ENCODE results near the gene EFCAB6. TPM values are rescaled to one million over a fixed set of nuclear protein-coding genes. Genes with fewer than 3 reads are reported as not detected.

EFCAB6 gene
- total and polyA plus RNA-seq, 4 donors, result 0.14 to 2.1 (median 0.53) TPM

DNA sequence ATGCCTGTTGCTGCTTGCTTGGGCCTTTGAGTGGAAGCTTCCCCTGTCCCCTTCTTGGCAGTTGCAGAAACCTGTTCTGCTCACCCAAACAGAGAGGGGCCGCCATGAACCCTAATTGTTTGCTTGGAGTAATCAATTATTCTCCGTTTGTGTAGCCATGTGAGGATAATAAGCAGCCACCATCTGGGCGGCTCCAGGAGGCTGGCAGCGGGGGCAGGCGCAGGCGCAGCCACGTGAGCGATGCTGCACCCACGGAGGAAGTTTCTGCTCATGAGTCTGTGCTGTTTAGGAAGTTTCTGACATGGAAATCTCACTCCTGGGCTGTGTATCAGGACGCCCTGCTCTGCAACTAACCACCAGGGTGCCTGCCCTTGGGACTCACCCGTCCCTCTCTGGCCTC lies 310.2 kb downstream of the EFCAB6 start:
- 79% methylated on average over 11 of the region's 11 CpGs for WGBS
- no peak for DNase-seq (ENCODE audit: low spot score)
- no peaks in the 10 kb centered on the region for H3K9me3 ChIP-seq (ENCODE audit: control insufficient read depth in 4 of 4, low read length in 3 of 4)
- no peaks in the 10 kb centered on the region for H3K4me1 ChIP-seq (ENCODE audit: control insufficient read depth in 4 of 4, insufficient read depth in 4 of 4, low read length in 3 of 4)
- no peak overlapping the region for H3K27ac ChIP-seq (ENCODE audit: low read depth in 1 of 2, low read length in 2 of 2)
- peaks cover 4 to 30% (median 8%) of the 10 kb centered on the region in 4 donors for H3K36me3 ChIP-seq (ENCODE audit: control insufficient read depth in 4 of 4, insufficient read depth in 3 of 4, low read depth in 1 of 4, low read length in 3 of 4)
- no peaks in the 10 kb centered on the region for H3K27me3 ChIP-seq (ENCODE audit: control insufficient read depth in 4 of 4, insufficient read depth in 4 of 4, low read length in 3 of 4)
- H3K4me3 ChIP-seq (ENCODE audit: low read depth in 1 of 3, low read length in 3 of 3), result no peak overlapping the region
- no peak overlapping the region for H3K9ac ChIP-seq (ENCODE audit: low read depth in 1 of 2, low read length in 2 of 2)
- TF ChIP-seq, protein P1, sequence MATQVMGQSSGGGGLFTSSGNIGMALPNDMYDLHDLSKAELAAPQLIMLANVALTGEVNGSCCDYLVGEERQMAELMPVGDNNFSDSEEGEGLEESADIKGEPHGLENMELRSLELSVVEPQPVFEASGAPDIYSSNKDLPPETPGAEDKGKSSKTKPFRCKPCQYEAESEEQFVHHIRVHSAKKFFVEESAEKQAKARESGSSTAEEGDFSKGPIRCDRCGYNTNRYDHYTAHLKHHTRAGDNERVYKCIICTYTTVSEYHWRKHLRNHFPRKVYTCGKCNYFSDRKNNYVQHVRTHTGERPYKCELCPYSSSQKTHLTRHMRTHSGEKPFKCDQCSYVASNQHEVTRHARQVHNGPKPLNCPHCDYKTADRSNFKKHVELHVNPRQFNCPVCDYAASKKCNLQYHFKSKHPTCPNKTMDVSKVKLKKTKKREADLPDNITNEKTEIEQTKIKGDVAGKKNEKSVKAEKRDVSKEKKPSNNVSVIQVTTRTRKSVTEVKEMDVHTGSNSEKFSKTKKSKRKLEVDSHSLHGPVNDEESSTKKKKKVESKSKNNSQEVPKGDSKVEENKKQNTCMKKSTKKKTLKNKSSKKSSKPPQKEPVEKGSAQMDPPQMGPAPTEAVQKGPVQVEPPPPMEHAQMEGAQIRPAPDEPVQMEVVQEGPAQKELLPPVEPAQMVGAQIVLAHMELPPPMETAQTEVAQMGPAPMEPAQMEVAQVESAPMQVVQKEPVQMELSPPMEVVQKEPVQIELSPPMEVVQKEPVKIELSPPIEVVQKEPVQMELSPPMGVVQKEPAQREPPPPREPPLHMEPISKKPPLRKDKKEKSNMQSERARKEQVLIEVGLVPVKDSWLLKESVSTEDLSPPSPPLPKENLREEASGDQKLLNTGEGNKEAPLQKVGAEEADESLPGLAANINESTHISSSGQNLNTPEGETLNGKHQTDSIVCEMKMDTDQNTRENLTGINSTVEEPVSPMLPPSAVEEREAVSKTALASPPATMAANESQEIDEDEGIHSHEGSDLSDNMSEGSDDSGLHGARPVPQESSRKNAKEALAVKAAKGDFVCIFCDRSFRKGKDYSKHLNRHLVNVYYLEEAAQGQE (IDR thresholded peaks at IDR 0.05), result no peak
- TF ChIP-seq RAD21 (IDR thresholded peaks at IDR 0.05) (no peak), HNF4A (conservative IDR thresholded peaks at IDR 0.05) (no peak), SP1 (IDR thresholded peaks at IDR 0.05) (no peak), JUND (IDR thresholded peaks at IDR 0.05) (no peak), EGR1 (IDR thresholded peaks at IDR 0.05; ENCODE audit: low read depth in 2 of 2) (no peak)
- TF ChIP-seq, protein P2, sequence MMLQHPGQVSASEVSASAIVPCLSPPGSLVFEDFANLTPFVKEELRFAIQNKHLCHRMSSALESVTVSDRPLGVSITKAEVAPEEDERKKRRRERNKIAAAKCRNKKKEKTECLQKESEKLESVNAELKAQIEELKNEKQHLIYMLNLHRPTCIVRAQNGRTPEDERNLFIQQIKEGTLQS (IDR thresholded peaks at IDR 0.05), result no peak
- TF ChIP-seq, protein P3, sequence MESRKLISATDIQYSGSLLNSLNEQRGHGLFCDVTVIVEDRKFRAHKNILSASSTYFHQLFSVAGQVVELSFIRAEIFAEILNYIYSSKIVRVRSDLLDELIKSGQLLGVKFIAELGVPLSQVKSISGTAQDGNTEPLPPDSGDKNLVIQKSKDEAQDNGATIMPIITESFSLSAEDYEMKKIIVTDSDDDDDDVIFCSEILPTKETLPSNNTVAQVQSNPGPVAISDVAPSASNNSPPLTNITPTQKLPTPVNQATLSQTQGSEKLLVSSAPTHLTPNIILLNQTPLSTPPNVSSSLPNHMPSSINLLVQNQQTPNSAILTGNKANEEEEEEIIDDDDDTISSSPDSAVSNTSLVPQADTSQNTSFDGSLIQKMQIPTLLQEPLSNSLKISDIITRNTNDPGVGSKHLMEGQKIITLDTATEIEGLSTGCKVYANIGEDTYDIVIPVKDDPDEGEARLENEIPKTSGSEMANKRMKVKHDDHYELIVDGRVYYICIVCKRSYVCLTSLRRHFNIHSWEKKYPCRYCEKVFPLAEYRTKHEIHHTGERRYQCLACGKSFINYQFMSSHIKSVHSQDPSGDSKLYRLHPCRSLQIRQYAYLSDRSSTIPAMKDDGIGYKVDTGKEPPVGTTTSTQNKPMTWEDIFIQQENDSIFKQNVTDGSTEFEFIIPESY (IDR thresholded peaks at IDR 0.05), result no peak

DNA sequence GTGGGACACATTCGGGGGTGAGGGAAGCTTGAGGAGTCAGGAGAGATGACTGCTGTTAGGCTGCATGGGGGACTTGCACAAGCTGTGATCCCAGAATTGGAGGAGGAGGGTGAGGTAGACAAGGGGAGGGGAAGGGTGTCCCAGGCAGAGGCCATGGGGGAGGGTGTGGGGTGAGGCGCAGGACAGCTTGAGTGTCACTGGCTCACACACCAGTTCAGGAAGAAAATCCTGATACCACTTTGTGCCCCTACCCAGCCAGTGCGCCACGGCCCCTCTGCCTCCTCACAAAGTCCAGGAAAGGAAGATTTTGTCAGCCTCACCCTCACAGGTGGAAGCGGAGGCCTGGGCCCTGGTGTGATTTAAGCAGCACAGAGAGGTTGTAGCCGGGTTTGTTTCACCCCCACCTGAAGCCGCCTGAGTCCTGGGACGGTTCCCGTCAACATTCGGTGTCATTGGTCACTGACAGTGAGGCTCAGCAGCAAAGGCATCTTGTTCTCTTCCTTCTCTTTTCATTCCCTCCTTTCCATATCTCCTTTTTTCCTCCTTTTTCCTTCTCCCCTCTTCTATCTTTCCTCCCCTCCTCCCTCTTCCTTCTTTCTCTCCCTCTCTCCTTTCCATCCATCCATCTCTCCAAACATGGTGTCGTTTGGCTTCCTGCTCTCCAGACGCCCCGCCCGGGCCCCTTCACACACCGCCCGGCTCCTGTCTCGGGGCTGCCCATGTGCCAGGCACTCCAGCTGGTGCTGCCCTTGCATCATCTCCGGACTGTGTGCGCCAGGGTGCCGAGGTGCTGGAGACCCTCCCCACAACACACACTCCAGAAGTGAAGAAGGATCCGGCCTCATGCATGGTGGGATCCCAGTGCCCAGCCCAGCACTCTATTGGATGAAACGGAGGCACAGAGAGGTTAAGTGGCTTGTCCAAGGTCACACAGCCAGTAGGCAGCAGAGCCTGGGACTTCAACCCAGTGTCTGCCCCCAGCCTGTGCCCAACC lies 311.0 kb downstream of the EFCAB6 start:
- Histone ChIP-seq H3K9me3 (ENCODE audit: control insufficient read depth in 4 of 4, low read length in 3 of 4) (no peaks in the 10 kb centered on the region), H3K27ac (ENCODE audit: low read depth in 1 of 2, low read length in 2 of 2) (no peak overlapping the region), H3K9ac (ENCODE audit: low read depth in 1 of 2, low read length in 2 of 2) (no peak overlapping the region), H3K4me1 (ENCODE audit: control insufficient read depth in 4 of 4, insufficient read depth in 4 of 4, low read length in 3 of 4) (no peaks in the 10 kb centered on the region), H3K27me3 (ENCODE audit: control insufficient read depth in 4 of 4, insufficient read depth in 4 of 4, low read length in 3 of 4) (no peaks in the 10 kb centered on the region), H3K4me3 (ENCODE audit: low read depth in 1 of 3, low read length in 3 of 3) (no peak overlapping the region), H3K36me3 (ENCODE audit: control insufficient read depth in 4 of 4, insufficient read depth in 3 of 4, low read depth in 1 of 4, low read length in 3 of 4) (peaks cover 3 to 27% (median 8%) of the 10 kb centered on the region in 4 donors)
- WGBS, result 88% methylated on average over 22 of the region's 22 CpGs
- no peak for DNase-seq (ENCODE audit: low spot score)
- TF ChIP-seq JUND (IDR thresholded peaks at IDR 0.05) (no peak), NR2F2 (IDR thresholded peaks at IDR 0.05) (no peak), YY1 (IDR thresholded peaks at IDR 0.05) (no peak), RXRA (IDR thresholded peaks at IDR 0.05) (no peak), HNF4G (IDR thresholded peaks at IDR 0.05) (no peak), RAD21 (IDR thresholded peaks at IDR 0.05) (no peak), FOXA1 (IDR thresholded peaks at IDR 0.05) (no peak), GABPA (IDR thresholded peaks at IDR 0.05 in 1 of 2, conservative IDR thresholded peaks at IDR 0.05 in 1 of 2) (no peak), SP1 (IDR thresholded peaks at IDR 0.05) (no peak), FOXA2 (IDR thresholded peaks at IDR 0.05) (no peak), TAF1 (conservative IDR thresholded peaks at IDR 0.05) (no peak), HNF4A (conservative IDR thresholded peaks at IDR 0.05) (no peak)
- TF ChIP-seq, protein P2 (IDR thresholded peaks at IDR 0.05), result no peak
- TF ChIP-seq, protein P1 (IDR thresholded peaks at IDR 0.05), result no peak
- TF ChIP-seq, protein P4, sequence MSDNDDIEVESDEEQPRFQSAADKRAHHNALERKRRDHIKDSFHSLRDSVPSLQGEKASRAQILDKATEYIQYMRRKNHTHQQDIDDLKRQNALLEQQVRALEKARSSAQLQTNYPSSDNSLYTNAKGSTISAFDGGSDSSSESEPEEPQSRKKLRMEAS (IDR thresholded peaks at IDR 0.05), result no peak
- TF ChIP-seq, protein P5, sequence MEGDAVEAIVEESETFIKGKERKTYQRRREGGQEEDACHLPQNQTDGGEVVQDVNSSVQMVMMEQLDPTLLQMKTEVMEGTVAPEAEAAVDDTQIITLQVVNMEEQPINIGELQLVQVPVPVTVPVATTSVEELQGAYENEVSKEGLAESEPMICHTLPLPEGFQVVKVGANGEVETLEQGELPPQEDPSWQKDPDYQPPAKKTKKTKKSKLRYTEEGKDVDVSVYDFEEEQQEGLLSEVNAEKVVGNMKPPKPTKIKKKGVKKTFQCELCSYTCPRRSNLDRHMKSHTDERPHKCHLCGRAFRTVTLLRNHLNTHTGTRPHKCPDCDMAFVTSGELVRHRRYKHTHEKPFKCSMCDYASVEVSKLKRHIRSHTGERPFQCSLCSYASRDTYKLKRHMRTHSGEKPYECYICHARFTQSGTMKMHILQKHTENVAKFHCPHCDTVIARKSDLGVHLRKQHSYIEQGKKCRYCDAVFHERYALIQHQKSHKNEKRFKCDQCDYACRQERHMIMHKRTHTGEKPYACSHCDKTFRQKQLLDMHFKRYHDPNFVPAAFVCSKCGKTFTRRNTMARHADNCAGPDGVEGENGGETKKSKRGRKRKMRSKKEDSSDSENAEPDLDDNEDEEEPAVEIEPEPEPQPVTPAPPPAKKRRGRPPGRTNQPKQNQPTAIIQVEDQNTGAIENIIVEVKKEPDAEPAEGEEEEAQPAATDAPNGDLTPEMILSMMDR (IDR thresholded peaks at IDR 0.05; ENCODE audit: low read depth, low read length, missing input control), result no peak
